ENCODE measurements around the gene ACSM3.

ACSM3 gene

DNA sequence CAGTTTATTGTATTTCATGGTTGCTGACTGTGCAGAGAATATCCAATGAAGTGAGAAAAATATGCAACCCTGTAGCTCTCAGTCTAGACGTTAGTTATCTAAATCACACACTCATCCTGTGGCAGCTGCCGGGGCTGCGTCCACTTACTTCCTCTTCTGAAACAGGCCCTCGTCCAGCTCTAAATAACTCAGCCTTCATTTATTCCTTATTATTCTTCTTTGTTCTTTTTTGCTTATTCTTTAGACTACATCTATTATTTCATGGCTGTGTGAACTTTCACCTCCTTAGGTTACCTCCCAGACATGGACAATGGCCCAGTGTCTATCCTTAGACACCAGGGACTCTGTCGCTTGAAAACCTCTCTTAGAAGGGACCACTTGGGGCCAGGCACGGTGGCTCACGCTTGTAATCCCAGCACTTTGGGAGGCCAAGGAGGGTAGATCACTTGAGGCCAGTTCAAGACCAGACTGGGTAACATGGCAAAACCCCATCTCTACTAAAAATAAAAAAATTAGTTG lies 18.8 kb upstream of the ACSM3 start:
- no peak for DNase-seq (ENCODE audit: low read depth)
- no peak overlapping the region for H3K4me3 ChIP-seq (ENCODE audit: control insufficient read depth, low read depth, low read length)
- TF ChIP-seq, protein P1, sequence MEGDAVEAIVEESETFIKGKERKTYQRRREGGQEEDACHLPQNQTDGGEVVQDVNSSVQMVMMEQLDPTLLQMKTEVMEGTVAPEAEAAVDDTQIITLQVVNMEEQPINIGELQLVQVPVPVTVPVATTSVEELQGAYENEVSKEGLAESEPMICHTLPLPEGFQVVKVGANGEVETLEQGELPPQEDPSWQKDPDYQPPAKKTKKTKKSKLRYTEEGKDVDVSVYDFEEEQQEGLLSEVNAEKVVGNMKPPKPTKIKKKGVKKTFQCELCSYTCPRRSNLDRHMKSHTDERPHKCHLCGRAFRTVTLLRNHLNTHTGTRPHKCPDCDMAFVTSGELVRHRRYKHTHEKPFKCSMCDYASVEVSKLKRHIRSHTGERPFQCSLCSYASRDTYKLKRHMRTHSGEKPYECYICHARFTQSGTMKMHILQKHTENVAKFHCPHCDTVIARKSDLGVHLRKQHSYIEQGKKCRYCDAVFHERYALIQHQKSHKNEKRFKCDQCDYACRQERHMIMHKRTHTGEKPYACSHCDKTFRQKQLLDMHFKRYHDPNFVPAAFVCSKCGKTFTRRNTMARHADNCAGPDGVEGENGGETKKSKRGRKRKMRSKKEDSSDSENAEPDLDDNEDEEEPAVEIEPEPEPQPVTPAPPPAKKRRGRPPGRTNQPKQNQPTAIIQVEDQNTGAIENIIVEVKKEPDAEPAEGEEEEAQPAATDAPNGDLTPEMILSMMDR (IDR thresholded peaks at IDR 0.05; ENCODE audit: control insufficient read depth, insufficient read depth, low read depth, low read length, missing control alignments), result no peak

DNA sequence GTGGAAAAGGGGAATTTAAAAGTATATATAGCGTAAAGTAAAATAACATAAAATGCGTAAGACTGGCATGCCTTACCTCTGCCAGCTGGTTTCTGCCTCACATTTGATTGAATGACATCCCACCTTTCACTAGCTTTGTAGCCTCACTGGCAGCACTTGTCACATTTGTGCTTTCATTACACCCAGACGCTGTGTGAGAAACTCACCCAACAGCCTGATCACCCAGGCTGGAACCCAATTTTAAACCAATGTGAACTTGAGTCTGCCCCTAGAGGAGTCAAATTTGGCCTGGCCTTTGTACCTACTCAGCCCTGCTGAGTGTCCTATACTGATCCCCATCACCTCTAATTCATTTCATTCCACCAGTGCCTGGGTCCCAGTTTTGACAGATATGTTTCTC lies 17.4 kb upstream of the ACSM3 start:
- TF ChIP-seq, protein P1 (IDR thresholded peaks at IDR 0.05; ENCODE audit: control insufficient read depth, insufficient read depth, low read depth, low read length, missing control alignments), result no peak
- no peak for DNase-seq (ENCODE audit: low read depth)

DNA sequence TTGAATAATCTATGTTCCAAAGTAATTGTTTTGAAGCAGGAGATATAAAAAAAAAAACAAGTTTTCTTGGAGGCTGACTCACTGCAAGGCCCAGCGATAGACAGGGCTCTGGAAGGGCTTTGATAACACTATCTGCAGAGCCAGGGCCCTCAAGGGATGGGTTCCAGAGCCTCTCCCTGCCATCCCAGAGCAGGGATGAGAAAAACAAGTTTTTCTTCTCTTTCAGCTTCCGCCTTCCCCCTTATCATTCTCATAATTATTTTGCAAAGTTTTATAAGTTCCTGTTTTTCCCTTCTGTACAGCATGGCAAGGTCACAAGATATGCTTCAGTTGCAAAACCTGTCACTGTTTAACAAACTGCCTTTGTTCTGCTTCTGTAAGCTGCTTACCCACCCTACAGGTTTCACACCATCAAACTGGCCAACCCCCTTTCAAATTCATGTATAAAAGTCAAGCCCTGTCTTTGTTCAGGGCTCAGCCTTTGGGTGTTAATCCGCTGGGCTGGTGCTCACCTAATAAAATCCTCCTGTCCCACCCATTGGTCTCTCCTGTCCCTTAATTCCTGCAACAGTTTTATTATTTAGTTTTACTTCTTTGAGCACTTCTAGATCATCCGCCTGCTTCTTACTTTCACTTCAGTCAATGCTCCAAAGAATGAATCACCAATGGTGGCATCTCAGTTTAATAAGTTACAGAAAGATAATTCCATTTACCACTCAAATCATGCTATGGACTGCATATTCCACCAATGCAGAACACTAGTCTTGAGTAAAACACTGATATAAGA lies 16.6 kb upstream of the ACSM3 start:
- H3K4me3 ChIP-seq (ENCODE audit: control insufficient read depth, low read depth, low read length), result no peak overlapping the region
- TF ChIP-seq, protein P1 (IDR thresholded peaks at IDR 0.05; ENCODE audit: control insufficient read depth, insufficient read depth, low read depth, low read length, missing control alignments), result no peak
- no peak for DNase-seq (ENCODE audit: low read depth)

More for the DNA sequence above, 17.4 kb upstream of the ACSM3 start:
- no peak overlapping the region for H3K4me3 ChIP-seq (ENCODE audit: control insufficient read depth, low read depth, low read length)

DNA sequence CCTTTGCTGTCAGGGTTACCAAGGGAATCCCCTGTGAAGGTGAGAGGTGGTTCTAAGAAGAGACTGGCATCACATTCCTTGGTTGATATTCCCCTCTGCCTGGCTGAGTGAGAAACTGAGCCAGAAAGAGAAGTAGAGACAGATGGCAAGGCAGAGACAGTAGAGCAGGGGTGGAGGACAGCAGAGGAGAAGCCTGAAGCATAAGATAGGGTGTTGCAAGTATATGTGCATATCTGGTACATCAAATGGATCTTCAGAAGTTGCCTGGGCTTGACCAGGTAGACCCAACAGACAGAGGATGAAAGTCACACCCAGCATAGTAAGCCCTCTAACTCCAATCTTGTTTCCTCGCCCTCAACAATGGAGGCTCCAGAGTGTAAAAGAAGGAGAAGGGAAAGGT lies 14.3 kb upstream of the ACSM3 start:
- no peak overlapping the region for H3K4me3 ChIP-seq (ENCODE audit: control insufficient read depth, low read depth, low read length)
- DNase-seq (ENCODE audit: low read depth), result no peak
- TF ChIP-seq, protein P1 (IDR thresholded peaks at IDR 0.05; ENCODE audit: control insufficient read depth, insufficient read depth, low read depth, low read length, missing control alignments), result no peak

DNA sequence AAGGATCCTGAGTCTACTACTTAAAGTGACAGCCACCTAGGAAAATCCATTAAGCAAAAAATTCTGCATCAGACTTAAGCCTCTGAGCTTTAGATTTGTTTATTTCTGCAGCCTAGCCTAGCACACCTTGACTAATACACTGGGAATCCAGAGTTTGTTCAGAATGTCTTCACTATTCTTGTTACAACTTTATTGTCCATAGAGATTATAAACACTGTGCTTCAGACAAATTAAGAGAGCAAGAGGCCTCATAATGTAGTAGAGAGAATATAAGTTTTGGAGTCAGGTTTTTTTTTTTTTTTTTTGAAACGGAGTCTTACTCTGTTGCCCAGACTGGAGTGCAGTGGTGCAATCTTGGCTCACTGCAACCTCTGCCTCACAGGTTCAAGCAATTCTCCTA lies 13.3 kb upstream of the ACSM3 start:
- H3K4me3 ChIP-seq (ENCODE audit: control insufficient read depth, low read depth, low read length), result no peak overlapping the region
- TF ChIP-seq, protein P1 (IDR thresholded peaks at IDR 0.05; ENCODE audit: control insufficient read depth, insufficient read depth, low read depth, low read length, missing control alignments), result no peak
- no peak for DNase-seq (ENCODE audit: low read depth)

DNA sequence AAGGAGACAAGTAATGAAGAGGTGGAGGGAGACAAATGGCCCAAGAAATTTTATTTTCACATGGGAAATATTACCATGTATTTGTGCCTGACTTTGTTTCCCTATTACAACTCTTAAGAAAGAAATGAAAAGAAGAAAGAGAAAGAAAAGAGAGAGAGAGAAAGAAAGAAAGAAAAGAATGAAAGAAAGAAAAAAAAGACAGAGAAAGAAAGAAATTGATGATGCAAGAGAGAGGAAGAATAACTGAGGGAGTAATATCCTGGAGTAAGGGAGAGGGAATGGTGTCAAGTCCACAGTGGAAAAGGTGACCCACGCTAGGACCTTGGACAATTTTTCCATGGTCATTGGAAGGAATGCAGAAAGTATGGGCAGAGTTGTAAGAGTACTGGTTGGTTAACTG lies 10.1 kb upstream of the ACSM3 start:
- no peak overlapping the region for H3K4me3 ChIP-seq (ENCODE audit: control insufficient read depth, low read depth, low read length)
- no peak for DNase-seq (ENCODE audit: low read depth)
- TF ChIP-seq, protein P1 (IDR thresholded peaks at IDR 0.05; ENCODE audit: control insufficient read depth, insufficient read depth, low read depth, low read length, missing control alignments), result no peak
